ENCODE results near the gene SUGT1. TPM values are rescaled to one million over a fixed set of nuclear protein-coding genes. Genes with fewer than 3 reads are reported as not detected.

The SUGT1 gene
- total and polyA plus RNA-seq, 2 of the 13 experiments (the other 11 are each of a cell fraction or from before 2014, with no cell fraction given) = 23.1 to 71.2 TPM

- TF ChIP-seq ZNF430 (CRISPR knock-in tag; IDR thresholded peaks at IDR 0.05) = peak; percentile 82; the same call in 1 of the 2 replicates
- peak; percentile 52; the same call in 1 of the 2 replicates for TF ChIP-seq ZNF205 (CRISPR knock-in tag; IDR thresholded peaks at IDR 0.05)
- 0 out of 2 replicates have a peak, but pooled peaks have one; percentile 17 for TF ChIP-seq MEIS2 (CRISPR knock-in tag; IDR thresholded peaks at IDR 0.05)
- TF ChIP-seq ELF1 (CRISPR knock-in tag; IDR thresholded peaks at IDR 0.05) = peak; percentile 97
- 0 out of 2 replicates have a peak, but pooled peaks have one; percentile 29 for TF ChIP-seq HMG20B (CRISPR knock-in tag; conservative IDR thresholded peaks at IDR 0.05)
- TF ChIP-seq ZNF619 (CRISPR knock-in tag; IDR thresholded peaks at IDR 0.05) = peak; percentile 54; the same call in 1 of the 2 replicates
- no peak for TF ChIP-seq GTF3A (CRISPR knock-in tag; conservative IDR thresholded peaks at IDR 0.05)
- peak; percentile 1 for TF ChIP-seq ZSCAN31 (CRISPR knock-in tag; IDR thresholded peaks at IDR 0.05; ENCODE audit: low read depth)
- TF ChIP-seq SRY (CRISPR knock-in tag; IDR thresholded peaks at IDR 0.05) = 0 out of 2 replicates have a peak, but pooled peaks have one; percentile 85
- TF ChIP-seq ZNF597 (CRISPR knock-in tag; IDR thresholded peaks at IDR 0.05) = no peak
- TF ChIP-seq, protein P1, sequence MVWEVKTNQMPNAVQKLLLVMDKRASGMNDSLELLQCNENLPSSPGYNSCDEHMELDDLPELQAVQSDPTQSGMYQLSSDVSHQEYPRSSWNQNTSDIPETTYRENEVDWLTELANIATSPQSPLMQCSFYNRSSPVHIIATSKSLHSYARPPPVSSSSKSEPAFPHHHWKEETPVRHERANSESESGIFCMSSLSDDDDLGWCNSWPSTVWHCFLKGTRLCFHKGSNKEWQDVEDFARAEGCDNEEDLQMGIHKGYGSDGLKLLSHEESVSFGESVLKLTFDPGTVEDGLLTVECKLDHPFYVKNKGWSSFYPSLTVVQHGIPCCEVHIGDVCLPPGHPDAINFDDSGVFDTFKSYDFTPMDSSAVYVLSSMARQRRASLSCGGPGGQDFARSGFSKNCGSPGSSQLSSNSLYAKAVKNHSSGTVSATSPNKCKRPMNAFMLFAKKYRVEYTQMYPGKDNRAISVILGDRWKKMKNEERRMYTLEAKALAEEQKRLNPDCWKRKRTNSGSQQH (CRISPR knock-in tag; IDR thresholded peaks at IDR 0.05; ENCODE audit: low read depth) = no peak
- TF ChIP-seq CBFB (CRISPR knock-in tag; IDR thresholded peaks at IDR 0.05) = peak; percentile 21; the same call in 1 of the 2 replicates
- TF ChIP-seq ZNF33B (CRISPR knock-in tag; IDR thresholded peaks at IDR 0.05) = peak; percentile 81; the same call in 1 of the 2 replicates
- peak; percentile 74 for TF ChIP-seq SALL1 (CRISPR knock-in tag; IDR thresholded peaks at IDR 0.05)
- TF ChIP-seq FOXC1 (CRISPR knock-in tag; IDR thresholded peaks at IDR 0.05; ENCODE audit: borderline replicate concordance) = peak; percentile 69; the same call in 1 of the 2 replicates
- TF ChIP-seq MIXL1 (CRISPR knock-in tag; IDR thresholded peaks at IDR 0.05) = peak; percentile 66
- TF ChIP-seq, protein P2, sequence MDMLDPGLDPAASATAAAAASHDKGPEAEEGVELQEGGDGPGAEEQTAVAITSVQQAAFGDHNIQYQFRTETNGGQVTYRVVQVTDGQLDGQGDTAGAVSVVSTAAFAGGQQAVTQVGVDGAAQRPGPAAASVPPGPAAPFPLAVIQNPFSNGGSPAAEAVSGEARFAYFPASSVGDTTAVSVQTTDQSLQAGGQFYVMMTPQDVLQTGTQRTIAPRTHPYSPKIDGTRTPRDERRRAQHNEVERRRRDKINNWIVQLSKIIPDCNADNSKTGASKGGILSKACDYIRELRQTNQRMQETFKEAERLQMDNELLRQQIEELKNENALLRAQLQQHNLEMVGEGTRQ (IDR thresholded peaks at IDR 0.05; ENCODE audit: low read depth, low read length) = no peak
- TF ChIP-seq, protein P2 (CRISPR knock-in tag; IDR thresholded peaks at IDR 0.05; ENCODE audit: borderline replicate concordance) = no peak
- no peak for TF ChIP-seq ZMYM3 (CRISPR knock-in tag; IDR thresholded peaks at IDR 0.05)
- TF ChIP-seq HNRNPUL1 (IDR thresholded peaks at IDR 0.05; ENCODE audit: low read depth, low read length) = no peak
- no peak for TF ChIP-seq ATF7 (IDR thresholded peaks at IDR 0.05)
- 0 out of 2 replicates have a peak, but pooled peaks have one; percentile 7 for TF ChIP-seq ATF7 (CRISPR knock-in tag; IDR thresholded peaks at IDR 0.05)
- TF ChIP-seq ZFX (CRISPR knock-in tag; IDR thresholded peaks at IDR 0.05; ENCODE audit: low read depth) = peak; percentile 87
- TF ChIP-seq FOSL1 (CRISPR knock-in tag; IDR thresholded peaks at IDR 0.05; ENCODE audit: borderline replicate concordance) = no peak
These were observed at the start of gene SUGT1 (continued) for GRCh38 chr13:52652196-52652979.
